ENCODE results near the gene UBE2F. TPM values are rescaled to one million over a fixed set of nuclear protein-coding genes. Genes with fewer than 3 reads are reported as not detected.

Gene UBE2F
- total and polyA plus RNA-seq, 2 of the 13 experiments (the other 11 are each of a cell fraction or from before 2014, with no cell fraction given) = 35.4 to 73.1 TPM

GRCh38 chr2:237966565-237967462 lies at the start of gene UBE2F (continued):
- peak; percentile 60 for TF ChIP-seq MAZ (IDR thresholded peaks at IDR 0.05; ENCODE audit: borderline replicate concordance, low read depth, low read length)
- peak; percentile 66; the same call in 1 of the 2 replicates for TF ChIP-seq MAZ (CRISPR knock-in tag; IDR thresholded peaks at IDR 0.05; ENCODE audit: low read depth)
- TF ChIP-seq, protein P1, sequence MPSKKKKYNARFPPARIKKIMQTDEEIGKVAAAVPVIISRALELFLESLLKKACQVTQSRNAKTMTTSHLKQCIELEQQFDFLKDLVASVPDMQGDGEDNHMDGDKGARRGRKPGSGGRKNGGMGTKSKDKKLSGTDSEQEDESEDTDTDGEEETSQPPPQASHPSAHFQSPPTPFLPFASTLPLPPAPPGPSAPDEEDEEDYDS (CRISPR knock-in tag; IDR thresholded peaks at IDR 0.05) = peak; percentile 89
- peak; percentile 80; the same call in 1 of the 2 replicates for TF ChIP-seq TBX2 (CRISPR knock-in tag; IDR thresholded peaks at IDR 0.05; ENCODE audit: borderline replicate concordance)
- no peak for TF ChIP-seq SYNCRIP (IDR thresholded peaks at IDR 0.05; ENCODE audit: insufficient read depth, low read depth, low read length)
- peak; percentile 89 for TF ChIP-seq ZFP82 (CRISPR knock-in tag; IDR thresholded peaks at IDR 0.05; ENCODE audit: borderline replicate concordance)
- no peak; the same call in 1 of the 2 replicates for TF ChIP-seq ZNF678 (CRISPR knock-in tag; IDR thresholded peaks at IDR 0.05)
- TF ChIP-seq, protein P2, sequence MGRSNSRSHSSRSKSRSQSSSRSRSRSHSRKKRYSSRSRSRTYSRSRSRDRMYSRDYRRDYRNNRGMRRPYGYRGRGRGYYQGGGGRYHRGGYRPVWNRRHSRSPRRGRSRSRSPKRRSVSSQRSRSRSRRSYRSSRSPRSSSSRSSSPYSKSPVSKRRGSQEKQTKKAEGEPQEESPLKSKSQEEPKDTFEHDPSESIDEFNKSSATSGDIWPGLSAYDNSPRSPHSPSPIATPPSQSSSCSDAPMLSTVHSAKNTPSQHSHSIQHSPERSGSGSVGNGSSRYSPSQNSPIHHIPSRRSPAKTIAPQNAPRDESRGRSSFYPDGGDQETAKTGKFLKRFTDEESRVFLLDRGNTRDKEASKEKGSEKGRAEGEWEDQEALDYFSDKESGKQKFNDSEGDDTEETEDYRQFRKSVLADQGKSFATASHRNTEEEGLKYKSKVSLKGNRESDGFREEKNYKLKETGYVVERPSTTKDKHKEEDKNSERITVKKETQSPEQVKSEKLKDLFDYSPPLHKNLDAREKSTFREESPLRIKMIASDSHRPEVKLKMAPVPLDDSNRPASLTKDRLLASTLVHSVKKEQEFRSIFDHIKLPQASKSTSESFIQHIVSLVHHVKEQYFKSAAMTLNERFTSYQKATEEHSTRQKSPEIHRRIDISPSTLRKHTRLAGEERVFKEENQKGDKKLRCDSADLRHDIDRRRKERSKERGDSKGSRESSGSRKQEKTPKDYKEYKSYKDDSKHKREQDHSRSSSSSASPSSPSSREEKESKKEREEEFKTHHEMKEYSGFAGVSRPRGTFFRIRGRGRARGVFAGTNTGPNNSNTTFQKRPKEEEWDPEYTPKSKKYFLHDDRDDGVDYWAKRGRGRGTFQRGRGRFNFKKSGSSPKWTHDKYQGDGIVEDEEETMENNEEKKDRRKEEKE (IDR thresholded peaks at IDR 0.05) = no peak
- TF ChIP-seq ZNF616 (CRISPR knock-in tag; IDR thresholded peaks at IDR 0.05; ENCODE audit: low read depth) = no peak
- peak; percentile 88; the same call in 1 of the 2 replicates for TF ChIP-seq ZNF331 (CRISPR knock-in tag; IDR thresholded peaks at IDR 0.05)
- TF ChIP-seq POLR2A (IDR thresholded peaks at IDR 0.05; ENCODE audit: insufficient read depth in 1 of 2, low read depth in 2 of 2, low read length in 2 of 2) = peak; percentile 49 to 85; a peak in 3 of 4 replicates
- 0 out of 2 replicates have a peak, but pooled peaks have one; percentile 56 for TF ChIP-seq SATB2 (CRISPR knock-in tag; IDR thresholded peaks at IDR 0.05)
- TF ChIP-seq, protein P3, sequence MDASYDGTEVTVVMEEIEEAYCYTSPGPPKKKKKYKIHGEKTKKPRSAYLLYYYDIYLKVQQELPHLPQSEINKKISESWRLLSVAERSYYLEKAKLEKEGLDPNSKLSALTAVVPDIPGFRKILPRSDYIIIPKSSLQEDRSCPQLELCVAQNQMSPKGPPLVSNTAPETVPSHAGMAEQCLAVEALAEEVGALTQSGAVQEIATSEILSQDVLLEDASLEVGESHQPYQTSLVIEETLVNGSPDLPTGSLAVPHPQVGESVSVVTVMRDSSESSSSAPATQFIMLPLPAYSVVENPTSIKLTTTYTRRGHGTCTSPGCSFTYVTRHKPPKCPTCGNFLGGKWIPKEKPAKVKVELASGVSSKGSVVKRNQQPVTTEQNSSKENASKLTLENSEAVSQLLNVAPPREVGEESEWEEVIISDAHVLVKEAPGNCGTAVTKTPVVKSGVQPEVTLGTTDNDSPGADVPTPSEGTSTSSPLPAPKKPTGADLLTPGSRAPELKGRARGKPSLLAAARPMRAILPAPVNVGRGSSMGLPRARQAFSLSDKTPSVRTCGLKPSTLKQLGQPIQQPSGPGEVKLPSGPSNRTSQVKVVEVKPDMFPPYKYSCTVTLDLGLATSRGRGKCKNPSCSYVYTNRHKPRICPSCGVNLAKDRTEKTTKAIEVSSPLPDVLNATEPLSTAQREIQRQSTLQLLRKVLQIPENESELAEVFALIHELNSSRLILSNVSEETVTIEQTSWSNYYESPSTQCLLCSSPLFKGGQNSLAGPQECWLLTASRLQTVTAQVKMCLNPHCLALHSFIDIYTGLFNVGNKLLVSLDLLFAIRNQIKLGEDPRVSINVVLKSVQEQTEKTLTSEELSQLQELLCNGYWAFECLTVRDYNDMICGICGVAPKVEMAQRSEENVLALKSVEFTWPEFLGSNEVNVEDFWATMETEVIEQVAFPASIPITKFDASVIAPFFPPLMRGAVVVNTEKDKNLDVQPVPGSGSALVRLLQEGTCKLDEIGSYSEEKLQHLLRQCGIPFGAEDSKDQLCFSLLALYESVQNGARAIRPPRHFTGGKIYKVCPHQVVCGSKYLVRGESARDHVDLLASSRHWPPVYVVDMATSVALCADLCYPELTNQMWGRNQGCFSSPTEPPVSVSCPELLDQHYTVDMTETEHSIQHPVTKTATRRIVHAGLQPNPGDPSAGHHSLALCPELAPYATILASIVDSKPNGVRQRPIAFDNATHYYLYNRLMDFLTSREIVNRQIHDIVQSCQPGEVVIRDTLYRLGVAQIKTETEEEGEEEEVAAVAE (CRISPR knock-in tag; IDR thresholded peaks at IDR 0.05; ENCODE audit: borderline replicate concordance) = peak; percentile 60; the same call in 1 of the 2 replicates
- no peak for TF ChIP-seq SSRP1 (CRISPR knock-in tag; IDR thresholded peaks at IDR 0.05)
- TF ChIP-seq ZNF326 (CRISPR knock-in tag; IDR thresholded peaks at IDR 0.05; ENCODE audit: borderline replicate concordance) = no peak
- TF ChIP-seq HOMEZ (CRISPR knock-in tag; IDR thresholded peaks at IDR 0.05; ENCODE audit: low read depth) = peak; percentile 82; the same call in 1 of the 2 replicates
- TF ChIP-seq BHLHE40 (IDR thresholded peaks at IDR 0.05; ENCODE audit: low read length) = peak; percentile 83
- 0 out of 2 replicates have a peak, but pooled peaks have one; percentile 58 for TF ChIP-seq CSRNP2 (CRISPR knock-in tag; conservative IDR thresholded peaks at IDR 0.05; ENCODE audit: low read depth)
